HepG2 (cell line): ENCODE data around the gene MPZL3. TPM values are rescaled to one million over a fixed set of nuclear protein-coding genes. Genes with fewer than 3 reads are reported as not detected.
A peak's percentile ranks its signal among the peaks of the same experiment; 100 is the strongest.

Experiments
- ASH2L ChIP-seq: fragments of 300-600, 200-600 bp; sonication (generic); IDR thresholded peaks from 2 replicates; pipeline ENCODE4 v1.7.0; 2017; ENCODE audit warnings: low read depth, mild to moderate bottlenecking, moderate library complexity, mixed read lengths, low read length; ENCODE audit not compliant: insufficient read length
- HIVEP1 ChIP-seq: sonication (generic); formaldehyde crosslinking; IDR thresholded peaks from 2 replicates; pipeline ENCODE4 v1.4.0; 2020; ENCODE audit warnings: mild to moderate bottlenecking, missing genetic modification reagents
- MED1 ChIP-seq: sonication (generic); formaldehyde crosslinking; IDR thresholded peaks from 2 replicates; pipeline ENCODE4 v1.4.0; 2020; ENCODE audit warnings: missing genetic modification reagents
- RFXAP ChIP-seq: sonication (generic); formaldehyde crosslinking; IDR thresholded peaks from 2 replicates; pipeline ENCODE4 v1.4.0; 2020; ENCODE audit warnings: missing genetic modification reagents, borderline replicate concordance
- TBX3 ChIP-seq: fragments of 450-650 bp; IDR thresholded peaks from 2 replicates; pipeline ENCODE4 v1.6.1; 2017; ENCODE audit warnings: antibody characterized with exemption, mild to moderate bottlenecking, inconsistent platforms, borderline replicate concordance
- YEATS4 ChIP-seq: sonication (generic); formaldehyde crosslinking; IDR thresholded peaks from 2 replicates; pipeline ENCODE4 v1.4.0; 2020; ENCODE audit warnings: missing genetic modification reagents, borderline replicate concordance
- ZFP90 ChIP-seq: sonication (generic); formaldehyde crosslinking; IDR thresholded peaks from 2 replicates; pipeline ENCODE4 v1.8.0; 2022; ENCODE audit warnings: missing genetic modification reagents, mild to moderate bottlenecking, inconsistent platforms, borderline replicate concordance
- ZNF282 ChIP-seq: fragments of 450-650 bp; IDR thresholded peaks from 2 replicates; pipeline ENCODE4 v1.6.1; 2018; ENCODE audit not compliant: partially characterized antibody
- ZNF34 ChIP-seq: sonication (generic); formaldehyde crosslinking; IDR thresholded peaks from 2 replicates; pipeline ENCODE4 v1.4.0; 2020; ENCODE audit warnings: mild to moderate bottlenecking, missing genetic modification reagents, borderline replicate concordance
- ZNF383 ChIP-seq: sonication (generic); formaldehyde crosslinking; IDR thresholded peaks from 2 replicates; pipeline ENCODE4 v1.4.0; 2020; ENCODE audit warnings: missing genetic modification reagents, mild to moderate bottlenecking, borderline replicate concordance
- ZNF616 ChIP-seq: sonication (generic); formaldehyde crosslinking; IDR thresholded peaks from 2 replicates; pipeline ENCODE4 v1.5.0; 2020; ENCODE audit warnings: low read depth, mild to moderate bottlenecking, missing genetic modification reagents
- ZNF766 ChIP-seq: sonication (generic); formaldehyde crosslinking; IDR thresholded peaks from 2 replicates; pipeline ENCODE4 v1.5.0; 2020; ENCODE audit warnings: missing genetic modification reagents, borderline replicate concordance
- ZNF850 ChIP-seq: sonication (generic); formaldehyde crosslinking; conservative IDR thresholded peaks from 2 replicates; pipeline ENCODE4 v1.9.0; 2021; ENCODE audit warnings: mild to moderate bottlenecking, missing genetic modification reagents
- polyA plus RNA-seq, 8 experiments: library from polyadenylated mRNA; depleted of rRNA in 3 of 8; stranded (reverse) in 7 of 8; unstranded in 1 of 8; fragments of >200 nt; fragmentation: Illumina TruSeq in 4 of 8; extraction: Trizol in 4 of 8; gene quantifications; 2 replicates each; pipeline versions ENCODE4 v1.2.1 to v1.2.3, GENCODE V29; 2011 to 2016; ENCODE audit warnings: low read depth in 4 of 8, missing spikeins in 1 of 8, mixed read lengths in 1 of 8; ENCODE audit not compliant: insufficient read depth in 1 of 8
- total RNA-seq, 5 experiments: library from RNA; depleted of rRNA; stranded (reverse); fragments of >200 nt; fragmentation: Illumina TruSeq; extraction: Trizol; gene quantifications; 2 replicates each; pipeline ENCODE4 v1.2.3, GENCODE V29; 2016; ENCODE audit warnings: low read depth in 1 of 5
- TF ChIP-seq, protein P1 (sequence below): sonication (generic); formaldehyde crosslinking; IDR thresholded peaks from 2 replicates; pipeline ENCODE4 v1.4.0; 2020; ENCODE audit warnings: mild to moderate bottlenecking, missing genetic modification reagents
- TF ChIP-seq, protein P2 (sequence below): sonication (generic); formaldehyde crosslinking; IDR thresholded peaks from one replicate; pipeline ENCODE4 v1.5.1; 2020; ENCODE audit warnings: mild to moderate bottlenecking, missing genetic modification reagents; ENCODE audit errors: not compliant biosample characterization
- TF ChIP-seq, protein P3 (sequence below): IDR thresholded peaks from 2 replicates; pipeline ENCODE4 v1.6.1; 2018; ENCODE audit warnings: missing genetic modification reagents
- TF ChIP-seq, protein P4 (sequence below): IDR thresholded peaks from 2 replicates; pipeline ENCODE4 v1.6.1; 2016; ENCODE audit warnings: missing compliant biosample characterization, missing genetic modification reagents, borderline replicate concordance

The MPZL3 gene
- total and polyA plus RNA-seq, 2 of the 13 experiments (the other 11 are each of a cell fraction or from before 2014, with no cell fraction given) = 5.3 to 9.3 TPM

DNA sequence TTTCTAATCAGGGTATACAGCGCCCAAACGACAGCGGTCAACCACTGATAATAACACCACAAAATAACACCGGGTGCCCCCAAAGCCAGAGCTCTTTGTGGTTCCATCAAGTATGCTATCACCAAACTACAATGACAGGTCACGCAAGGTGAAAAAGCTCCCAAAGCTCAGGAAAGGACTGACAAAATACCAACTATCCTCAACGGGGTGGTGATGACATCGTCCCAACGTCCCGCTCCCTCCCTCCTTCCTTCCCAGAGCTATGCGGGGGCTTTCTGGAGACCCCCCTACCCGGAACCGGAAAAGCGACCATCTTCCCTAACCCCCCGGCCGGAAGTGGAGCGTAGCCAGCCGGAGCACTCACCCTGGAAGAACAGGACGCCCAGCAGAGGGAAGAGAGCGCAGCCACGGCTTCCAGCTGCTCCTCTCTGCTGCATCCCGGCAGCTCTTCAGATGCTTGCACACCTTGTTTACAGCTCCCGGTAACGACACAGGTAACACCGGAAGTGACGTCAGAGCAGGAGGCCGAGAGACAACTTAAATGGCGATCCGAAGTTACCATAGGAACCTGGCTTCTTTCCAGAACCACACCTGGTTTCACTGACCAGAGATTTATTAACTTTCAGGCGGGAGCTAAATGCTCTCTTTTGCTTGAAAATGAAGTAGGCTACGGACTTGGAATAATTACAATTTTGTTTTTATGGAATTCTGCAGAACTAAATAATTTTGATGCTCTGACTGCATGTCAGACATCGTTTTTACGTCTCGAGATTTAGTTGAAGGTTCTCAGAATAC lies at the start of gene MPZL3 (continued):
- TF ChIP-seq, protein P1, sequence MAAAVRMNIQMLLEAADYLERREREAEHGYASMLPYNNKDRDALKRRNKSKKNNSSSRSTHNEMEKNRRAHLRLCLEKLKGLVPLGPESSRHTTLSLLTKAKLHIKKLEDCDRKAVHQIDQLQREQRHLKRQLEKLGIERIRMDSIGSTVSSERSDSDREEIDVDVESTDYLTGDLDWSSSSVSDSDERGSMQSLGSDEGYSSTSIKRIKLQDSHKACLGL (CRISPR knock-in tag) = 0 out of 2 replicates have a peak, but pooled peaks have one; percentile 49
- TF ChIP-seq, protein P2, sequence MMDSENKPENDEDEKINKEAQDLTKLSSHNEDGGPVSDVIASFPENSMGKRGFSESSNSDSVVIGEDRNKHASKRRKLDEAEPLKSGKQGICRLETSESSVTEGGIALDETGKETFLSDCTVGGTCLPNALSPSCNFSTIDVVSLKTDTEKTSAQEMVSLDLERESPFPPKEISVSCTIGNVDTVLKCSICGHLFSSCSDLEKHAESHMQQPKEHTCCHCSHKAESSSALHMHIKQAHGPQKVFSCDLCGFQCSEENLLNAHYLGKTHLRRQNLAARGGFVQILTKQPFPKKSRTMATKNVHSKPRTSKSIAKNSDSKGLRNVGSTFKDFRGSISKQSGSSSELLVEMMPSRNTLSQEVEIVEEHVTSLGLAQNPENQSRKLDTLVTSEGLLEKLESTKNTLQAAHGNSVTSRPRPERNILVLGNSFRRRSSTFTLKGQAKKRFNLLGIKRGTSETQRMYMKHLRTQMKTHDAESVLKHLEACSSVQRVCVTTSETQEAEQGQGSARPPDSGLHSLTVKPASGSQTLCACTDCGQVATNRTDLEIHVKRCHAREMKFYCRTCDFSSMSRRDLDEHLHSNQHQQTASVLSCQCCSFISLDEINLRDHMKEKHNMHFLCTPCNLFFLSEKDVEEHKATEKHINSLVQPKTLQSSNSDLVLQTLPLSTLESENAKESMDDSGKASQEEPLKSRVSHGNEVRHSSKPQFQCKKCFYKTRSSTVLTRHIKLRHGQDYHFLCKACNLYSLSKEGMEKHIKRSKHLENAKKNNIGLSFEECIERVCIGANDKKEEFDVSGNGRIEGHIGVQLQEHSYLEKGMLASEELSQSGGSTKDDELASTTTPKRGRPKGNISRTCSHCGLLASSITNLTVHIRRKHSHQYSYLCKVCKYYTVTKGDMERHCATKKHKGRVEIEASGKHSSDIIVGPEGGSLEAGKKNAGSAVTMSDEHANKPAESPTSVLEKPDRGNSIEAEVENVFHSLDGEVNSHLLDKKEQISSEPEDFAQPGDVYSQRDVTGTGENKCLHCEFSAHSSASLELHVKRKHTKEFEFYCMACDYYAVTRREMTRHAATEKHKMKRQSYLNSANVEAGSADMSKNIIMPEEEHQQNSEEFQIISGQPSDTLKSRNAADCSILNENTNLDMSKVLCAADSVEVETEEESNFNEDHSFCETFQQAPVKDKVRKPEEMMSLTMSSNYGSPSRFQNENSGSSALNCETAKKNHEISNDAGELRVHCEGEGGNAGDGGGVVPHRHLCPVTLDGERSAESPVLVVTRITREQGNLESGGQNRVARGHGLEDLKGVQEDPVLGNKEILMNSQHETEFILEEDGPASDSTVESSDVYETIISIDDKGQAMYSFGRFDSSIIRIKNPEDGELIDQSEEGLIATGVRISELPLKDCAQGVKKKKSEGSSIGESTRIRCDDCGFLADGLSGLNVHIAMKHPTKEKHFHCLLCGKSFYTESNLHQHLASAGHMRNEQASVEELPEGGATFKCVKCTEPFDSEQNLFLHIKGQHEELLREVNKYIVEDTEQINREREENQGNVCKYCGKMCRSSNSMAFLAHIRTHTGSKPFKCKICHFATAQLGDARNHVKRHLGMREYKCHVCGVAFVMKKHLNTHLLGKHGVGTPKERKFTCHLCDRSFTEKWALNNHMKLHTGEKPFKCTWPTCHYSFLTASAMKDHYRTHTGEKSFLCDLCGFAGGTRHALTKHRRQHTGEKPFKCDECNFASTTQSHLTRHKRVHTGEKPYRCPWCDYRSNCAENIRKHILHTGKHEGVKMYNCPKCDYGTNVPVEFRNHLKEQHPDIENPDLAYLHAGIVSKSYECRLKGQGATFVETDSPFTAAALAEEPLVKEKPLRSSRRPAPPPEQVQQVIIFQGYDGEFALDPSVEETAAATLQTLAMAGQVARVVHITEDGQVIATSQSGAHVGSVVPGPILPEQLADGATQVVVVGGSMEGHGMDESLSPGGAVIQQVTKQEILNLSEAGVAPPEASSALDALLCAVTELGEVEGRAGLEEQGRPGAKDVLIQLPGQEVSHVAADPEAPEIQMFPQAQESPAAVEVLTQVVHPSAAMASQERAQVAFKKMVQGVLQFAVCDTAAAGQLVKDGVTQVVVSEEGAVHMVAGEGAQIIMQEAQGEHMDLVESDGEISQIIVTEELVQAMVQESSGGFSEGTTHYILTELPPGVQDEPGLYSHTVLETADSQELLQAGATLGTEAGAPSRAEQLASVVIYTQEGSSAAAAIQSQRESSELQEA = no peak
- TF ChIP-seq ZNF850 (CRISPR knock-in tag) = no peak
- TF ChIP-seq ASH2L = peak; percentile 99
- TF ChIP-seq ZFP90 (CRISPR knock-in tag) = no peak
- peak; percentile 55; the same call in 1 of the 2 replicates for TF ChIP-seq MED1 (CRISPR knock-in tag)
- TF ChIP-seq RFXAP (CRISPR knock-in tag) = no peak
- TF ChIP-seq, protein P3, sequence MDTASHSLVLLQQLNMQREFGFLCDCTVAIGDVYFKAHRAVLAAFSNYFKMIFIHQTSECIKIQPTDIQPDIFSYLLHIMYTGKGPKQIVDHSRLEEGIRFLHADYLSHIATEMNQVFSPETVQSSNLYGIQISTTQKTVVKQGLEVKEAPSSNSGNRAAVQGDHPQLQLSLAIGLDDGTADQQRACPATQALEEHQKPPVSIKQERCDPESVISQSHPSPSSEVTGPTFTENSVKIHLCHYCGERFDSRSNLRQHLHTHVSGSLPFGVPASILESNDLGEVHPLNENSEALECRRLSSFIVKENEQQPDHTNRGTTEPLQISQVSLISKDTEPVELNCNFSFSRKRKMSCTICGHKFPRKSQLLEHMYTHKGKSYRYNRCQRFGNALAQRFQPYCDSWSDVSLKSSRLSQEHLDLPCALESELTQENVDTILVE (CRISPR knock-in tag) = 0 out of 2 replicates have a peak, but pooled peaks have one; percentile 27
- TF ChIP-seq ZNF282 = no peak
- 0 out of 2 replicates have a peak, but pooled peaks have one; percentile 34 for TF ChIP-seq ZNF616
- TF ChIP-seq ZNF383 (CRISPR knock-in tag) = no peak
- no peak for TF ChIP-seq ZNF34
- TF ChIP-seq ZNF766 (CRISPR knock-in tag) = no peak
- TF ChIP-seq TBX3 = no peak
- TF ChIP-seq, protein P4, sequence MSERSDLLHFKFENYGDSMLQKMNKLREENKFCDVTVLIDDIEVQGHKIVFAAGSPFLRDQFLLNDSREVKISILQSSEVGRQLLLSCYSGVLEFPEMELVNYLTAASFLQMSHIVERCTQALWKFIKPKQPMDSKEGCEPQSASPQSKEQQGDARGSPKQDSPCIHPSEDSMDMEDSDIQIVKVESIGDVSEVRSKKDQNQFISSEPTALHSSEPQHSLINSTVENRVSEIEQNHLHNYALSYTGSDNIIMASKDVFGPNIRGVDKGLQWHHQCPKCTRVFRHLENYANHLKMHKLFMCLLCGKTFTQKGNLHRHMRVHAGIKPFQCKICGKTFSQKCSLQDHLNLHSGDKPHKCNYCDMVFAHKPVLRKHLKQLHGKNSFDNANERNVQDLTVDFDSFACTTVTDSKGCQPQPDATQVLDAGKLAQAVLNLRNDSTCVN (CRISPR knock-in tag) = peak; percentile 40; the same call in 1 of the 2 replicates
- TF ChIP-seq YEATS4 = peak; percentile 74
- TF ChIP-seq HIVEP1 = peak; percentile 47; the same call in 1 of the 2 replicates
